ENCODE measurements around the gene DDI1. TPM values are rescaled to one million over a fixed set of nuclear protein-coding genes. Genes with fewer than 3 reads are reported as not detected.

The DDI1 gene
- total and polyA plus RNA-seq, 2 of the 13 experiments (the other 11 are each of a cell fraction or from before 2014, with no cell fraction given), result not detected

- no TSS peak for BruUV-seq (replicated peaks)
- Histone ChIP-seq H3K4me3 (replicated peaks in 1 of 3; ENCODE audit: insufficient read depth in 1 of 3, low read depth in 2 of 3, low read length in 3 of 3) (no peak overlapping the region), H3K27me3 (ENCODE audit: control insufficient read depth in 1 of 2, insufficient read depth in 2 of 2, low read length in 2 of 2) (no peaks in the 10 kb centered on the region), H3K79me2 (ENCODE audit: insufficient read depth, low read length) (no peaks in the 10 kb centered on the region), H3K4me1 (ENCODE audit: insufficient read depth, low read length) (no peaks in the 10 kb centered on the region), H3K4me2 (ENCODE audit: low read depth, low read length) (no peak overlapping the region), H3K36me3 (replicated peaks in 1 of 2; ENCODE audit: control insufficient read depth in 1 of 2, insufficient read depth in 2 of 2, low read length in 2 of 2) (no peaks in the 10 kb centered on the region), H3K9me3 (ENCODE audit: low read length) (no peaks in the 10 kb centered on the region), H3K9ac (ENCODE audit: insufficient read depth, low read depth, low read length) (no peak overlapping the region), H3K27ac (ENCODE audit: extremely low read length, insufficient read depth, low read length) (no peak overlapping the region), H4K20me1 (ENCODE audit: insufficient read depth, low read length) (no peaks in the 10 kb centered on the region), H2AFZ (ENCODE audit: low read length) (no peak overlapping the region)
- WGBS (ENCODE audit: low lambda C conversion rate), result 21% methylated on average over 3 of the region's 3 CpGs
- ATAC-seq (no peak), FAIRE-seq (no peak), DNase-seq (ENCODE audit: low spot score) (no peak)
- in situ Hi-C loops (cut with HindIII; ENCODE audit: extremely low pct_ligation_motif_present, low pct_unique_long_range_greater_than_20kb) (no loop called here), intact Hi-C loops (cut with micrococcal nuclease; ENCODE audit: unreplicated experiment) (no loop called here)
- POLR2A ChIA-PET, result no interaction called here
- CTCF ChIA-PET (ENCODE audit: low intra/inter-chr PET ratio, low total read pairs), result no interaction called here
- TF ChIP-seq MBD4 (IDR thresholded peaks at IDR 0.05; ENCODE audit: borderline replicate concordance, low read length) (no peak), PBX3 (CRISPR knock-in tag; IDR thresholded peaks at IDR 0.05; ENCODE audit: borderline replicate concordance) (no peak), ZFX (CRISPR knock-in tag; IDR thresholded peaks at IDR 0.05; ENCODE audit: low read depth) (no peak), CBX2 (IDR thresholded peaks at IDR 0.05; ENCODE audit: low read depth, low read length) (no peak), CBX2 (CRISPR knock-in tag; IDR thresholded peaks at IDR 0.05; ENCODE audit: low read depth) (no peak), ZNF441 (CRISPR knock-in tag; IDR thresholded peaks at IDR 0.05; ENCODE audit: borderline replicate concordance) (no peak), ZNF207 (IDR thresholded peaks at IDR 0.05; ENCODE audit: borderline replicate concordance) (no peak), MTERF4 (CRISPR knock-in tag; IDR thresholded peaks at IDR 0.05) (no peak), RBM39 (IDR thresholded peaks at IDR 0.05; ENCODE audit: low read depth, low read length, poor library complexity, severe bottlenecking) (no peak), FOXK2 (IDR thresholded peaks at IDR 0.05) (no peak), MIER2 (CRISPR knock-in tag; IDR thresholded peaks at IDR 0.05) (no peak), MAF1 (CRISPR knock-in tag; IDR thresholded peaks at IDR 0.05; ENCODE audit: borderline replicate concordance) (no peak), PPARG (CRISPR knock-in tag; conservative IDR thresholded peaks at IDR 0.05) (no peak)
These were observed 23.8 kb downstream of the DDI1 start for GRCh38 chr11:104060004-104060794.
